Adipocyte (in vitro differentiated cells): ENCODE results near the gene DDX17.
A peak's percentile ranks its signal among the peaks of the same experiment; 100 is the strongest.

Experiments
- DNase-seq: peaks from one replicate; pipeline ENCODE4 v3.0.0-alpha.2; 2015; ENCODE audit warnings: low read depth
- H3K27me3 ChIP-seq: replicated peaks from 2 replicates; pipeline ENCODE4 v1.7.0; 2013; ENCODE audit warnings: mild to moderate bottlenecking, low read length, moderate library complexity; ENCODE audit not compliant: control insufficient read depth, insufficient read depth
- H3K36me3 ChIP-seq: 2 replicates; pipeline ENCODE4 v1.7.0; 2013; ENCODE audit warnings: low read length, mild to moderate bottlenecking, moderate library complexity; ENCODE audit not compliant: control insufficient read depth, insufficient read depth, severe bottlenecking
- H3K4me1 ChIP-seq: 2 replicates; pipeline ENCODE4 v1.7.0; 2013; ENCODE audit warnings: mild to moderate bottlenecking, low read length, moderate library complexity; ENCODE audit not compliant: control insufficient read depth, insufficient read depth
- H3K4me3 ChIP-seq: 2 replicates; pipeline ENCODE4 v1.7.0; 2013; ENCODE audit warnings: mild to moderate bottlenecking, low read length, moderate library complexity
- H3K9ac ChIP-seq: 2 replicates; pipeline ENCODE4 v1.7.0; 2013; ENCODE audit warnings: mild to moderate bottlenecking, low read length, moderate library complexity
- H3K9me3 ChIP-seq: 2 replicates; pipeline ENCODE4 v1.7.0; 2013; ENCODE audit warnings: mild to moderate bottlenecking, low read length, moderate library complexity; ENCODE audit not compliant: control insufficient read depth

DDX17 gene

GRCh38 chr22:38506118-38506962 lies at the start of gene DDX17:
DDX17 (minus strand) TSS chr22:38506311.
- Histone ChIP-seq H3K9ac (peak within 1 kb of the TSS; percentile 100), H3K36me3 (peaks cover 10% of the 10 kb centered on the region), H3K4me1 (peaks cover 37% of the 10 kb centered on the region), H3K4me3 (peak within 1 kb of the TSS; percentile 92), H3K27me3 (no peaks in the 10 kb centered on the region), H3K9me3 (no peaks in the 10 kb centered on the region)
- DNase-seq, result peak; percentile 98

GRCh38 chr22:38554281-38554680 lies 48.2 kb upstream of the DDX17 start:
- Histone ChIP-seq H3K27me3 (no peaks in the 10 kb centered on the region), H3K4me1 (peaks cover 10% of the 10 kb centered on the region), H3K9me3 (no peaks in the 10 kb centered on the region), H3K9ac (no peak overlapping the region), H3K4me3 (no peak overlapping the region), H3K36me3 (no peaks in the 10 kb centered on the region)
- peak; percentile 85 for DNase-seq

- Histone ChIP-seq H3K9me3 (peaks cover 1% of the 10 kb centered on the region), H3K36me3 (no peaks in the 10 kb centered on the region), H3K4me3 (no peak overlapping the region), H3K9ac (peak overlapping the region; percentile 11), H3K4me1 (peaks cover 10% of the 10 kb centered on the region), H3K27me3 (no peaks in the 10 kb centered on the region)
- DNase-seq, result peak; percentile 14
Measured at GRCh38 chr22:38549101-38549894, 43.2 kb upstream of the DDX17 start.

- no peaks in the 10 kb centered on the region for H3K4me1 ChIP-seq
- DNase-seq, result no peak
- H3K27me3 ChIP-seq, result no peaks in the 10 kb centered on the region
- no peaks in the 10 kb centered on the region for H3K36me3 ChIP-seq
- H3K9me3 ChIP-seq, result peaks cover 11% of the 10 kb centered on the region
- H3K9ac ChIP-seq, result no peak overlapping the region
- H3K4me3 ChIP-seq, result no peak overlapping the region
Measured at GRCh38 chr22:38540701-38541100, 34.6 kb upstream of the DDX17 start.

- peak; percentile 36 for DNase-seq
- no peaks in the 10 kb centered on the region for H3K36me3 ChIP-seq
- H3K9ac ChIP-seq, result no peak overlapping the region
- peaks cover 19% of the 10 kb centered on the region for H3K4me1 ChIP-seq
- H3K9me3 ChIP-seq, result no peaks in the 10 kb centered on the region
- H3K27me3 ChIP-seq, result no peaks in the 10 kb centered on the region
- H3K4me3 ChIP-seq, result no peak overlapping the region
Measured at GRCh38 chr22:38531251-38531938, 25.3 kb upstream of the DDX17 start.

GRCh38 chr22:38524429-38524828 lies 18.3 kb upstream of the DDX17 start:
- H3K9me3 ChIP-seq, result no peaks in the 10 kb centered on the region

GRCh38 chr22:38523479-38523878 lies 17.4 kb upstream of the DDX17 start:
- no peaks in the 10 kb centered on the region for H3K9me3 ChIP-seq
- no peak overlapping the region for H3K4me3 ChIP-seq
- no peak overlapping the region for H3K9ac ChIP-seq
- no peak for DNase-seq
- H3K36me3 ChIP-seq, result no peaks in the 10 kb centered on the region
- no peaks in the 10 kb centered on the region for H3K27me3 ChIP-seq
- no peaks in the 10 kb centered on the region for H3K4me1 ChIP-seq

More at GRCh38 chr22:38524429-38524828, 18.3 kb upstream of the DDX17 start:
- H3K27me3 ChIP-seq, result no peaks in the 10 kb centered on the region
- no peak for DNase-seq
- no peak overlapping the region for H3K4me3 ChIP-seq
- H3K9ac ChIP-seq, result no peak overlapping the region
- H3K4me1 ChIP-seq, result no peaks in the 10 kb centered on the region
- no peaks in the 10 kb centered on the region for H3K36me3 ChIP-seq

- Histone ChIP-seq H3K36me3 (no peaks in the 10 kb centered on the region), H3K27me3 (no peaks in the 10 kb centered on the region), H3K4me3 (no peak overlapping the region), H3K9me3 (no peaks in the 10 kb centered on the region), H3K9ac (no peak overlapping the region), H3K4me1 (no peaks in the 10 kb centered on the region)
- no peak for DNase-seq
Measured at GRCh38 chr22:38523029-38523428, 16.9 kb upstream of the DDX17 start.

GRCh38 chr22:38519453-38520250 lies 13.5 kb upstream of the DDX17 start:
- Histone ChIP-seq H3K4me3 (no peak overlapping the region), H3K9ac (no peak overlapping the region), H3K36me3 (no peaks in the 10 kb centered on the region), H3K9me3 (no peaks in the 10 kb centered on the region), H3K27me3 (no peaks in the 10 kb centered on the region), H3K4me1 (no peaks in the 10 kb centered on the region)
- no peak for DNase-seq

GRCh38 chr22:38518620-38519019 lies 12.5 kb upstream of the DDX17 start:
- Histone ChIP-seq H3K27me3 (no peaks in the 10 kb centered on the region), H3K4me1 (no peaks in the 10 kb centered on the region), H3K4me3 (no peak overlapping the region), H3K9ac (no peak overlapping the region), H3K9me3 (no peaks in the 10 kb centered on the region), H3K36me3 (no peaks in the 10 kb centered on the region)
- no peak for DNase-seq
